ENCODE results near the gene KRTAP3-3. TPM values are rescaled to one million over a fixed set of nuclear protein-coding genes. Genes with fewer than 3 reads are reported as not detected.
"Not testable (repeated sequence)": the region's sequence is repeated elsewhere in the genome, so short reads cannot be mapped to it uniquely, and the experiment has no call there.

The KRTAP3-3 gene
- total and polyA plus RNA-seq, 2 experiments from 2014 or later: not detected

DNA sequence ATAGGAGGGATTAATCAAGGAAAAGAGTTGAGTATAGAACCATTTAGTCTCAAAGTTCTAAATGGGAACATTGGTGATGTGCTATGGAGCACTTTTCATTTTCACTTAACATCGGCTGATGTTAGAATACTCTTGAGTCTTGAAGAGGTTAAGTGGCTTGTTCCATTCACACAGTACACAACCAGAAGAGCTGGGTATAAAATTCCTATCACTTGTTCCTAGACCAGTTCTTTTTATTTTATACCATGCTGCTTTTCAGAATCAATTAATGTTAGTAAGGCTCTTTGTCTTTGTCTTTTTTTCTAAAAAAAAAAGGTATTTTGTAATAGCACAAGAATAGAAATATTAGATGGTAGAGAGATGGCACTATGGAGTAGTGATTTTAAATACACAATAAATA is 49.0 kb upstream of the KRTAP3-3 start:
- H3K4me3 ChIP-seq: no peak overlapping the region
- H3K9me2 ChIP-seq (ENCODE audit: insufficient read depth): no peaks in the 10 kb centered on the region
- DNase-seq (ENCODE audit: low spot score) (no peak), ATAC-seq (no peak)
- H3K36me3 Mint-ChIP-seq (ENCODE audit: low read depth): no peaks in the 10 kb centered on the region
- no peak overlapping the region for H3K27ac ChIP-seq (ENCODE audit: low read depth)
- H3K4me3 Mint-ChIP-seq: no peak overlapping the region
- H4K20me1 ChIP-seq (replicated peaks; ENCODE audit: insufficient read depth): no peaks in the 10 kb centered on the region
- TF ChIP-seq, protein P1, sequence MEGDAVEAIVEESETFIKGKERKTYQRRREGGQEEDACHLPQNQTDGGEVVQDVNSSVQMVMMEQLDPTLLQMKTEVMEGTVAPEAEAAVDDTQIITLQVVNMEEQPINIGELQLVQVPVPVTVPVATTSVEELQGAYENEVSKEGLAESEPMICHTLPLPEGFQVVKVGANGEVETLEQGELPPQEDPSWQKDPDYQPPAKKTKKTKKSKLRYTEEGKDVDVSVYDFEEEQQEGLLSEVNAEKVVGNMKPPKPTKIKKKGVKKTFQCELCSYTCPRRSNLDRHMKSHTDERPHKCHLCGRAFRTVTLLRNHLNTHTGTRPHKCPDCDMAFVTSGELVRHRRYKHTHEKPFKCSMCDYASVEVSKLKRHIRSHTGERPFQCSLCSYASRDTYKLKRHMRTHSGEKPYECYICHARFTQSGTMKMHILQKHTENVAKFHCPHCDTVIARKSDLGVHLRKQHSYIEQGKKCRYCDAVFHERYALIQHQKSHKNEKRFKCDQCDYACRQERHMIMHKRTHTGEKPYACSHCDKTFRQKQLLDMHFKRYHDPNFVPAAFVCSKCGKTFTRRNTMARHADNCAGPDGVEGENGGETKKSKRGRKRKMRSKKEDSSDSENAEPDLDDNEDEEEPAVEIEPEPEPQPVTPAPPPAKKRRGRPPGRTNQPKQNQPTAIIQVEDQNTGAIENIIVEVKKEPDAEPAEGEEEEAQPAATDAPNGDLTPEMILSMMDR (conservative IDR thresholded peaks at IDR 0.05; ENCODE audit: low read depth in 2 of 2): no peak
- no peak for TF ChIP-seq ZNF114 (CRISPR knock-in tag; IDR thresholded peaks at IDR 0.05)
- TF ChIP-seq STAT1 (IDR thresholded peaks at IDR 0.05; ENCODE audit: unreplicated experiment): no peak
- no peak for TF ChIP-seq EZH2 (IDR thresholded peaks at IDR 0.05; ENCODE audit: low read depth, unreplicated experiment)
- TF ChIP-seq POLR2AphosphoS5 (IDR thresholded peaks at IDR 0.05; ENCODE audit: low read depth): no peak
- TF ChIP-seq ZNF331 (CRISPR knock-in tag; IDR thresholded peaks at IDR 0.05; ENCODE audit: low read depth): no peak
- H3K27me3 Mint-ChIP-seq (ENCODE audit: insufficient read depth, low read depth, poor library complexity): peaks cover 4% of the 10 kb centered on the region
- H3K36me3 ChIP-seq (ENCODE audit: insufficient read depth): no peaks in the 10 kb centered on the region
- H3K27me3 ChIP-seq (ENCODE audit: insufficient read depth): no peaks in the 10 kb centered on the region
- H3K27ac Mint-ChIP-seq: no peak overlapping the region
- no peak overlapping the region for H2AFZ ChIP-seq
- H3K9me3 Mint-ChIP-seq: 0 out of 3 replicates have a peak, but pooled peaks cover 2% of the 10 kb centered on the region
- no peaks in the 10 kb centered on the region for H3K79me2 ChIP-seq (replicated peaks; ENCODE audit: insufficient read depth)
- H3K4me1 Mint-ChIP-seq: peaks cover 19% of the 10 kb centered on the region
- H3K4me1 ChIP-seq (ENCODE audit: insufficient read depth): peaks cover 14% of the 10 kb centered on the region
- H3K4me2 ChIP-seq: no peak overlapping the region
- H3F3A ChIP-seq (replicated peaks; ENCODE audit: low read depth): no peaks in the 10 kb centered on the region

DNA sequence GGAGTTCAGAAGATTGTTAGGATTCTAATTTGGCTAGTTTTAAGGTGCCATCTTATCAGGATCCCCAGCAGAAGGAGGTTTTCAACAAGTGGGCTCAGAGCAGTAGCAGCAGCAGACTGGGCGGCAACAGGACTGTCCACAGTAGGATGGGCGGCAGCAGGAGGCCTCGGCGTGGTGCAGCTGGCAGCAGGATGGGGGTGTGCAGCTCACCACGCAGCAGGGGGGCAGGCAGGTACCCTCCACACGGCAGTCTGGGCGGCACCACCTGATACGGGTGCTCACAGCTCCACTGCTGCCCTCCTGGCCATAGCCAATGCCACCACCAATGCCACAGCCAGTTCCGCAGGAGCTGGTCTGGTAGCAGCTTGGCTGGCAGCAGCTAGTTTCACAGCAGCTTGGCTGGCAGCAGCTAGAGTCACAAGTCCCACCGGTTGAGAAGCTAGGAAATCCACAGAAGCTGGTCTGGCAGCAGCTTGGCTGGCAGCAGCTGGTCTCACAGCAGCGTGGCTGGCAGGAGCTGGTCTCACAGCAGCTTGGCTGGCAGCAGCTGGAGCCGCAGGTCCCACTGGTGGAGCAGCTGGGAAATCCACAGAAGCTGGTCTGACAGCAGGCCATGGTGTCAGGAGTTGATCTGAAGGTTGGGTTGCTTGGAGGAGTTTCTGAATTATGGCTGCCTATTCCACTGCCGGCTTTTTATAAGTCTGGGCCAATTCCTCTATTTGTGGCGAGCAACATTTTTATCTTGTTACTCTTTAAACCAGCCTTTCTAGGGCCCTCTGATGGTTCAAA is 47.0 kb upstream of the KRTAP3-3 start, which contains the start of gene KRTAP1-1:
Gene KRTAP1-1, minus strand, starts transcription at position 668 of the 789 bp plus-strand sequence. Its CDS starts 53 bp downstream, at position 615.
- not testable (repeated sequence) for H3K27me3 ChIP-seq (ENCODE audit: insufficient read depth); H3K4me2 ChIP-seq; ATAC-seq; H3K27me3 Mint-ChIP-seq (ENCODE audit: insufficient read depth, low read depth, poor library complexity); DNase-seq (ENCODE audit: low spot score); H2AFZ ChIP-seq; H3K27ac Mint-ChIP-seq; H3K9me2 ChIP-seq (ENCODE audit: insufficient read depth); H3K36me3 ChIP-seq (ENCODE audit: insufficient read depth); H3K4me3 Mint-ChIP-seq; H3K27ac ChIP-seq (ENCODE audit: low read depth); H3K9me3 Mint-ChIP-seq; H3K79me2 ChIP-seq (replicated peaks; ENCODE audit: insufficient read depth); H3K36me3 Mint-ChIP-seq (ENCODE audit: low read depth); H3K4me3 ChIP-seq; H3F3A ChIP-seq (replicated peaks; ENCODE audit: low read depth); H4K20me1 ChIP-seq (replicated peaks; ENCODE audit: insufficient read depth)
- H3K4me1 Mint-ChIP-seq: peaks cover 25% of the 10 kb centered on the region
- peaks cover 25% of the 10 kb centered on the region for H3K4me1 ChIP-seq (ENCODE audit: insufficient read depth)

DNA sequence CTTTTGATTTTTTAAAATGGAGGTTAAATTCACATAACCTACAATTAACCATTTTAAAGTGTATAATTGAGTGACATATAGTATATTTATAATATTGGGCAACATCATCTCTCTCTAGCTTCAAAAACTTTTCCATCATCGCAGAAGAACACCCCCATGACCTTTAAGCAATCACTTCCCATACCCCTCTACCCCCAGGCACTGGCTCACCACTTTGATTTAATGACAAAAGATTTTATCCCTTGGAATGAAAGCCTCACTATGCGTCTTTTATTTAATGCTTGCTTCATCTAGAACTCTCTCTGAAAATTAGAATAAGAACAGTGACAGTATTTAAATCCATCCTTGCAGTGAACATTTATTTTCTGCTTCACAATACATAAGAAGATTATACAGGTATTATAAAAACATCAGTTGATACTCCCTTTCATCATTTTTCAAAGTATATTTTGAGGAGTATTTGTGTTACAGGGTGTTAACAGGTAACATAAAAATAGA is 43.9 kb upstream of the KRTAP3-3 start:
- ATAC-seq: peak; percentile 57
- no peaks in the 10 kb centered on the region for H3K9me2 ChIP-seq (ENCODE audit: insufficient read depth)
- no peaks in the 10 kb centered on the region for H3K9me3 Mint-ChIP-seq
- H3K79me2 ChIP-seq (replicated peaks; ENCODE audit: insufficient read depth): no peaks in the 10 kb centered on the region
- H3K27ac ChIP-seq (ENCODE audit: low read depth): no peak overlapping the region
- H2AFZ ChIP-seq: no peak overlapping the region
- no peaks in the 10 kb centered on the region for H3K27me3 ChIP-seq (ENCODE audit: insufficient read depth)
- 0 out of 2 replicates have a peak overlapping the region, but pooled peaks have one; percentile 36 for H3K27ac Mint-ChIP-seq
- peak; percentile 41 for DNase-seq (ENCODE audit: low spot score)
- no peaks in the 10 kb centered on the region for H4K20me1 ChIP-seq (replicated peaks; ENCODE audit: insufficient read depth)
- H3K27me3 Mint-ChIP-seq (ENCODE audit: insufficient read depth, low read depth, poor library complexity): peaks cover 2% of the 10 kb centered on the region
- TF ChIP-seq NANOG (IDR thresholded peaks at IDR 0.05; ENCODE audit: borderline replicate concordance) (no peak), EZH2 (IDR thresholded peaks at IDR 0.05; ENCODE audit: low read depth, unreplicated experiment) (no peak)
- no peaks in the 10 kb centered on the region for H3K36me3 ChIP-seq (ENCODE audit: insufficient read depth)
- H3K4me1 ChIP-seq (ENCODE audit: insufficient read depth): peaks cover 25% of the 10 kb centered on the region
- H3K4me3 Mint-ChIP-seq: no peak overlapping the region
- H3K4me3 ChIP-seq: no peak overlapping the region
- no peaks in the 10 kb centered on the region for H3K36me3 Mint-ChIP-seq (ENCODE audit: low read depth)
- peak overlapping the region; percentile 13 for H3K4me2 ChIP-seq
- peaks cover 25% of the 10 kb centered on the region for H3K4me1 Mint-ChIP-seq
- no peaks in the 10 kb centered on the region for H3F3A ChIP-seq (replicated peaks; ENCODE audit: low read depth)

DNA sequence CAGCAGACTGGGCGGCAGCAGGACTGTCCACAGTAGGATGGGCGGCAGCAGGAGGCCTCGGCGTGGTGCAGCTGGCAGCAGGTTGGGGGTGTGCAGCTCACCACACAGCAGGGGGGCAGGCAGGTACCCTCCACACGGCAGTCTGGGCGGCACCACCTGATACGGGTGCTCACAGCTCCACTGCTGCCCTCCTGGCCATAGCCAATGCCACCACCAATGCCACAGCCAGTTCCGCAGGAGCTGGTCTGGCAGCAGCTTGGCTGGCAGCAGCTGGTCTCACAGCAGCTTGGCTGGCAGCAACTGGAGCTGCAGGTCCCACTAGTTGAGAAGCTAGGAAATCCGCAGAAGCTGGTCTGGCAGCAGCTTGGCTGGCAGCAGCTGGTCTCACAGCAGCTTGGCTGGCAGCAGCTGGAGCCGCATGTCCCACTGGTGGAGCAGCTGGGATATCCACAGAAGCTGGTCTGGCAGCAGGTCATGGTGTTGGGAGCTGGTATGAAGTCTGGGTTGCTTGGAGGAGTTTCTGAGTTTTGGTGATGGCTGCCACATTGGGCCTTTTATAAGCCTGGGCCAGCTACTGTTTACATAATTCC is 40.5 kb upstream of the KRTAP3-3 start, which contains the start of gene KRTAP1-3:
Gene KRTAP1-3, minus strand, starts transcription at position 529 of the 590 bp plus-strand sequence. Its CDS starts 53 bp downstream, at position 476.
- not testable (repeated sequence) for H3F3A ChIP-seq (replicated peaks; ENCODE audit: low read depth); H3K27ac ChIP-seq (ENCODE audit: low read depth); H3K4me3 ChIP-seq; H3K79me2 ChIP-seq (replicated peaks; ENCODE audit: insufficient read depth); H3K27ac Mint-ChIP-seq; H3K9me3 Mint-ChIP-seq; H4K20me1 ChIP-seq (replicated peaks; ENCODE audit: insufficient read depth); H3K9me2 ChIP-seq (ENCODE audit: insufficient read depth); ATAC-seq; H3K4me2 ChIP-seq; H3K27me3 ChIP-seq (ENCODE audit: insufficient read depth); H3K36me3 ChIP-seq (ENCODE audit: insufficient read depth); H3K27me3 Mint-ChIP-seq (ENCODE audit: insufficient read depth, low read depth, poor library complexity); H2AFZ ChIP-seq; H3K4me3 Mint-ChIP-seq; DNase-seq (ENCODE audit: low spot score); H3K36me3 Mint-ChIP-seq (ENCODE audit: low read depth)
- peaks cover 19% of the 10 kb centered on the region for H3K4me1 Mint-ChIP-seq
- H3K4me1 ChIP-seq (ENCODE audit: insufficient read depth): peaks cover 23% of the 10 kb centered on the region
